Adrenal gland (tissue), 5 donors: ENCODE results near the gene LHPP.

Experiments
- CTCF ChIP-seq, 6 experiments: fragments of 450-650 bp in 4 of 6; fragments of 200-600 bp in 2 of 6; sonication (generic) in 1 of 6; IDR thresholded peaks; 1 replicate in 5 of 6; 2 replicates in 1 of 6; pipeline versions ENCODE4 v1.5.1 to v1.8.0; 2016 to 2021; ENCODE audit warnings: antibody characterized with exemption in 6 of 6, mild to moderate bottlenecking in 2 of 6, moderate library complexity in 1 of 6
- POLR2A ChIP-seq, 2 donors: fragments of 450-650 bp; IDR thresholded peaks; one replicate each; pipeline ENCODE4 v1.6.1; 2017; ENCODE audit warnings: antibody characterized with exemption in 2 of 2, mild to moderate bottlenecking in 2 of 2, moderate library complexity in 1 of 2
- donor health status: DM: no; HTN: no; CAD: no.

GRCh38 chr10:124533266-124533665 lies 71.6 kb downstream of the LHPP start:
- TF ChIP-seq CTCF (IDR thresholded peaks at IDR 0.05) (no peak), POLR2A (IDR thresholded peaks at IDR 0.05) (no peak)
